ENCODE data around the gene CDC42EP2. TPM values are rescaled to one million over a fixed set of nuclear protein-coding genes. Genes with fewer than 3 reads are reported as not detected.
"Not testable (repeated sequence)": the region's sequence is repeated elsewhere in the genome, so short reads cannot be mapped to it uniquely, and the experiment has no call there.

The CDC42EP2 gene
- total RNA-seq, 1 experiment from 2014 or later: 10.5 TPM

GRCh38 chr11:65317025-65317786 lies 2.5 kb downstream of the CDC42EP2 start:
- DNase-seq (ENCODE audit: low read depth in 1 of 2, low spot score in 2 of 2): no peak
- peaks cover 36% of the 10 kb centered on the region for H3K36me3 ChIP-seq
- peaks cover 24% of the 10 kb centered on the region for H3K4me1 ChIP-seq (replicated peaks)
- H3K27me3 ChIP-seq (replicated peaks): no peaks in the 10 kb centered on the region
- H3K9me3 ChIP-seq (replicated peaks): no peaks in the 10 kb centered on the region
- no peak overlapping the region for H3K4me3 ChIP-seq
- H3K27ac ChIP-seq: no peak overlapping the region

GRCh38 chr11:65320386-65321075 lies 5.9 kb downstream of the CDC42EP2 start:
- DNase-seq (ENCODE audit: low read depth in 1 of 2, low spot score in 2 of 2): no peak
- H3K4me1 ChIP-seq (replicated peaks): peaks cover 15% of the 10 kb centered on the region
- no peaks in the 10 kb centered on the region for H3K9me3 ChIP-seq (replicated peaks)
- H3K27ac ChIP-seq: no peak overlapping the region
- H3K4me3 ChIP-seq: no peak overlapping the region
- peaks cover 49% of the 10 kb centered on the region for H3K36me3 ChIP-seq
- no peaks in the 10 kb centered on the region for H3K27me3 ChIP-seq (replicated peaks)

GRCh38 chr11:65321076-65321475 lies 6.4 kb downstream of the CDC42EP2 start:
- Histone ChIP-seq H3K27ac (no peak overlapping the region), H3K36me3 (peaks cover 49% of the 10 kb centered on the region), H3K9me3 (replicated peaks) (no peaks in the 10 kb centered on the region), H3K4me1 (replicated peaks) (peaks cover 10% of the 10 kb centered on the region), H3K27me3 (replicated peaks) (no peaks in the 10 kb centered on the region), H3K4me3 (no peak overlapping the region)
- no peak for DNase-seq (ENCODE audit: low read depth in 1 of 2, low spot score in 2 of 2)

- H3K4me1 ChIP-seq (replicated peaks): peaks cover under 1% of the 10 kb centered on the region
- DNase-seq (ENCODE audit: low read depth in 1 of 2, low spot score in 2 of 2): no peak
- H3K9me3 ChIP-seq (replicated peaks): no peaks in the 10 kb centered on the region
- no peak overlapping the region for H3K27ac ChIP-seq
- peaks cover 41% of the 10 kb centered on the region for H3K36me3 ChIP-seq
- no peaks in the 10 kb centered on the region for H3K27me3 ChIP-seq (replicated peaks)
- no peak overlapping the region for H3K4me3 ChIP-seq
Observed at GRCh38 chr11:65321828-65322485, 7.3 kb downstream of the CDC42EP2 start.

- no peak for DNase-seq (ENCODE audit: low read depth in 1 of 2, low spot score in 2 of 2)
- Histone ChIP-seq H3K4me3 (no peak overlapping the region), H3K27ac (no peak overlapping the region), H3K4me1 (replicated peaks) (no peaks in the 10 kb centered on the region), H3K36me3 (peaks cover 41% of the 10 kb centered on the region), H3K9me3 (replicated peaks) (no peaks in the 10 kb centered on the region), H3K27me3 (replicated peaks) (no peaks in the 10 kb centered on the region)
Observed at GRCh38 chr11:65323813-65324212, 9.1 kb downstream of the CDC42EP2 start.

GRCh38 chr11:65325435-65325834 lies 10.8 kb downstream of the CDC42EP2 start:
- Histone ChIP-seq H3K4me1 (replicated peaks) (no peaks in the 10 kb centered on the region; the same call in 1 of the 2 replicates), H3K27me3 (replicated peaks) (no peaks in the 10 kb centered on the region), H3K4me3 (no peak overlapping the region), H3K36me3 (peaks cover 34% of the 10 kb centered on the region), H3K9me3 (replicated peaks) (no peaks in the 10 kb centered on the region), H3K27ac (no peak overlapping the region)
- DNase-seq (ENCODE audit: low read depth in 1 of 2, low spot score in 2 of 2): no peak

GRCh38 chr11:65327021-65327420 lies 12.4 kb downstream of the CDC42EP2 start:
- H3K36me3 ChIP-seq: peaks cover 18% of the 10 kb centered on the region
- H3K9me3 ChIP-seq (replicated peaks): no peaks in the 10 kb centered on the region
- no peak overlapping the region for H3K27ac ChIP-seq
- H3K27me3 ChIP-seq (replicated peaks): no peaks in the 10 kb centered on the region
- DNase-seq (ENCODE audit: low read depth in 1 of 2, low spot score in 2 of 2): no peak
- no peak overlapping the region for H3K4me3 ChIP-seq
- no peaks in the 10 kb centered on the region; the same call in 1 of the 2 replicates for H3K4me1 ChIP-seq (replicated peaks)

GRCh38 chr11:65329478-65329877 lies 14.8 kb downstream of the CDC42EP2 start:
- Histone ChIP-seq H3K4me3 (no peak overlapping the region), H3K9me3 (replicated peaks) (no peaks in the 10 kb centered on the region), H3K27me3 (replicated peaks) (no peaks in the 10 kb centered on the region), H3K27ac (no peak overlapping the region), H3K36me3 (peaks cover 4% of the 10 kb centered on the region), H3K4me1 (replicated peaks) (peaks cover 1% of the 10 kb centered on the region)
- no peak for DNase-seq (ENCODE audit: low read depth in 1 of 2, low spot score in 2 of 2)

GRCh38 chr11:65329944-65330403 lies 15.3 kb downstream of the CDC42EP2 start:
- no peak overlapping the region for H3K27ac ChIP-seq
- H3K4me3 ChIP-seq: no peak overlapping the region
- peak; percentile 85 to 95 for DNase-seq (ENCODE audit: low read depth in 1 of 2, low spot score in 2 of 2)
- peaks cover 5% of the 10 kb centered on the region for H3K4me1 ChIP-seq (replicated peaks)
- H3K36me3 ChIP-seq: peaks cover 4% of the 10 kb centered on the region
- no peaks in the 10 kb centered on the region for H3K27me3 ChIP-seq (replicated peaks)
- H3K9me3 ChIP-seq (replicated peaks): no peaks in the 10 kb centered on the region

- Histone ChIP-seq H3K4me3 (no peak overlapping the region), H3K27me3 (replicated peaks) (no peaks in the 10 kb centered on the region), H3K9me3 (replicated peaks) (no peaks in the 10 kb centered on the region), H3K4me1 (replicated peaks) (peaks cover 11% of the 10 kb centered on the region), H3K36me3 (peaks cover 6% of the 10 kb centered on the region), H3K27ac (no peak overlapping the region)
- no peak for DNase-seq (ENCODE audit: low read depth in 1 of 2, low spot score in 2 of 2)
Observed at GRCh38 chr11:65330544-65330943, 15.9 kb downstream of the CDC42EP2 start.

GRCh38 chr11:65332591-65332990 lies 17.9 kb downstream of the CDC42EP2 start:
- H3K4me1 ChIP-seq (replicated peaks): peaks cover 13% of the 10 kb centered on the region
- not testable (repeated sequence) for H3K27me3 ChIP-seq (replicated peaks); DNase-seq (ENCODE audit: low read depth in 1 of 2, low spot score in 2 of 2); H3K9me3 ChIP-seq (replicated peaks); H3K27ac ChIP-seq; H3K4me3 ChIP-seq
- H3K36me3 ChIP-seq: peaks cover 22% of the 10 kb centered on the region

GRCh38 chr11:65334696-65335295 lies 20.1 kb downstream of the CDC42EP2 start:
- DNase-seq (ENCODE audit: low read depth in 1 of 2, low spot score in 2 of 2): peak in 1 of 2 experiments; percentile 76
- H3K4me3 ChIP-seq: peak overlapping the region; percentile 66
- H3K27ac ChIP-seq: 0 out of 2 replicates have a peak overlapping the region, but pooled peaks have one; percentile 21
- peaks cover 13% of the 10 kb centered on the region for H3K4me1 ChIP-seq (replicated peaks)
- H3K27me3 ChIP-seq (replicated peaks): no peaks in the 10 kb centered on the region
- peaks cover 42% of the 10 kb centered on the region for H3K36me3 ChIP-seq
- H3K9me3 ChIP-seq (replicated peaks): no peaks in the 10 kb centered on the region

- DNase-seq (ENCODE audit: low read depth in 1 of 2, low spot score in 2 of 2): no peak
- H3K4me3 ChIP-seq: no peak overlapping the region
- no peaks in the 10 kb centered on the region for H3K9me3 ChIP-seq (replicated peaks)
- H3K4me1 ChIP-seq (replicated peaks): peaks cover 13% of the 10 kb centered on the region
- no peak overlapping the region for H3K27ac ChIP-seq
- no peaks in the 10 kb centered on the region for H3K27me3 ChIP-seq (replicated peaks)
- peaks cover 81% of the 10 kb centered on the region for H3K36me3 ChIP-seq
Observed at GRCh38 chr11:65338676-65339075, 24.0 kb downstream of the CDC42EP2 start.

Measured in SJSA1 (cell line).